HFFc6 (cell line): ENCODE results near the gene ACTN3. TPM values are rescaled to one million over a fixed set of nuclear protein-coding genes. Genes with fewer than 3 reads are reported as not detected.

Experiments used
- DNase-seq: peaks from one replicate; pipeline ENCODE4 v3.0.0-alpha.2; 2018
- H3K27ac Mint-ChIP-seq: 2 replicates; pipeline ENCODE4 v1.8.0; 2020; ENCODE audit warnings: mild to moderate bottlenecking, mixed read lengths
- H3K27me3 Mint-ChIP-seq: 2 replicates; pipeline ENCODE4 v1.8.0; 2021; ENCODE audit warnings: mild to moderate bottlenecking, moderate library complexity, mixed read lengths; ENCODE audit not compliant: insufficient read depth
- H3K36me3 Mint-ChIP-seq: 2 replicates; pipeline ENCODE4 v1.8.0; 2021; ENCODE audit warnings: low read depth, mixed read lengths
- H3K4me1 Mint-ChIP-seq: 2 replicates; pipeline ENCODE4 v1.8.0; 2020; ENCODE audit warnings: low read depth, mixed read lengths
- H3K4me3 Mint-ChIP-seq: 2 replicates; pipeline ENCODE4 v1.8.0; 2020; ENCODE audit warnings: mild to moderate bottlenecking, moderate library complexity, mixed read lengths
- H3K9me3 Mint-ChIP-seq: 2 replicates; pipeline ENCODE4 v1.8.0; 2020; ENCODE audit warnings: mild to moderate bottlenecking, mixed read lengths
- total RNA-seq, 6 experiments: library from RNA; stranded (reverse); fragmentation: NEBNext Ultra II Directional; extraction: Animal tissue kit (Norgen Biotek cat#: 25700); gene quantifications; 2 replicates in 1 of 6; 3 replicates in 5 of 6; pipeline ENCODE4 v1.2.3, GENCODE V29; 2021
- TF ChIP-seq, protein P1 (sequence below): fragments of 200-600 bp; sonication (generic); IDR thresholded peaks from 2 replicates; pipeline ENCODE4 v1.5.0; 2021; ENCODE audit warnings: antibody characterized with exemption, mild to moderate bottlenecking

The ACTN3 gene
- total RNA-seq, 6 experiments from 2014 or later = 0.07 to 0.24 (median 0.10) TPM; not detected in 2

- no peak for DNase-seq
- peaks cover 2% of the 10 kb centered on the region for H3K27me3 Mint-ChIP-seq
- TF ChIP-seq, protein P1, sequence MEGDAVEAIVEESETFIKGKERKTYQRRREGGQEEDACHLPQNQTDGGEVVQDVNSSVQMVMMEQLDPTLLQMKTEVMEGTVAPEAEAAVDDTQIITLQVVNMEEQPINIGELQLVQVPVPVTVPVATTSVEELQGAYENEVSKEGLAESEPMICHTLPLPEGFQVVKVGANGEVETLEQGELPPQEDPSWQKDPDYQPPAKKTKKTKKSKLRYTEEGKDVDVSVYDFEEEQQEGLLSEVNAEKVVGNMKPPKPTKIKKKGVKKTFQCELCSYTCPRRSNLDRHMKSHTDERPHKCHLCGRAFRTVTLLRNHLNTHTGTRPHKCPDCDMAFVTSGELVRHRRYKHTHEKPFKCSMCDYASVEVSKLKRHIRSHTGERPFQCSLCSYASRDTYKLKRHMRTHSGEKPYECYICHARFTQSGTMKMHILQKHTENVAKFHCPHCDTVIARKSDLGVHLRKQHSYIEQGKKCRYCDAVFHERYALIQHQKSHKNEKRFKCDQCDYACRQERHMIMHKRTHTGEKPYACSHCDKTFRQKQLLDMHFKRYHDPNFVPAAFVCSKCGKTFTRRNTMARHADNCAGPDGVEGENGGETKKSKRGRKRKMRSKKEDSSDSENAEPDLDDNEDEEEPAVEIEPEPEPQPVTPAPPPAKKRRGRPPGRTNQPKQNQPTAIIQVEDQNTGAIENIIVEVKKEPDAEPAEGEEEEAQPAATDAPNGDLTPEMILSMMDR = no peak
- no peaks in the 10 kb centered on the region for H3K36me3 Mint-ChIP-seq
- H3K4me3 Mint-ChIP-seq = no peak overlapping the region
- no peaks in the 10 kb centered on the region for H3K9me3 Mint-ChIP-seq
- no peak overlapping the region for H3K27ac Mint-ChIP-seq
- no peaks in the 10 kb centered on the region for H3K4me1 Mint-ChIP-seq
Observed at GRCh38 chr11:66529655-66530054, 17.0 kb upstream of the ACTN3 start.

DNA sequence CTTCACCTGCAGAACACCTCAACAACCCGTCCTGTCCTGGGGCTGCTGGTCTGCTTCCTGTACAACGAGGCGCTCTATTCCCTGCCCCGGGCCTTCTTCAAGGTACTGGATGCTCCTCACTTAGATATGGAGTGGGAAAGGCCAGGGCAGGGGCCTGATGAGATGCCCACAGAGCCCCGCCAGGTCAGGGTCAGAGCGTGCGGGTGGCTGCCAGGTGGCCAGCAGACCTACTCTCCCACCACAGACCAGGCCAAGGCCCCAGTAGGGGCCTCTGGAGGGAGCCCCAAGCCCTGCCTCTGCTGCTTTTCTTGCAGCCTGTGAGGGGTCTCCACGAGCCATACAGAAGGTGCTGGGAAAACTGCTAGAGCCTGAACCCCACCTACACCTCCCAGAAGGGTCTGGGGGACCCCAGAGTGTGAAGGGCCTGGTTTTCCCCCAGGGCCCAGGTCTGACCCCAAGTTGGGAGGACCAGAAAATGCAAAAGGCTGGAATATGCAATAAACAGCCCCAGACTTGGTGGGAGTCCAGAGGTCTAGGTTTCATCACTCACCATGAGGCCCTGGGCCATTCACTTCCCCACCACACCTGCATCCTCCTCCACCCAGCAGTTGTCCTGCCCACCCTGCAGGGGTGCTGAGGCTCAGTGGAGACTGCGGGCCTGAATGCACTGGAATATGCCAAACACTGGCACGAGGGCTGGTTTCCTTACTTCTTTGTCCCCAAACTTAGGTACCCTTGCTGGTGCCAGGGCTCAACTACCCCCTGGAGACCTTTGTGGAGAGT, 15.6 kb upstream of the ACTN3 start:
- TF ChIP-seq, protein P1 = no peak
- no peak for DNase-seq
- no peaks in the 10 kb centered on the region for H3K9me3 Mint-ChIP-seq
- no peaks in the 10 kb centered on the region for H3K36me3 Mint-ChIP-seq
- H3K27ac Mint-ChIP-seq = no peak overlapping the region
- no peaks in the 10 kb centered on the region for H3K4me1 Mint-ChIP-seq
- H3K27me3 Mint-ChIP-seq = peaks cover 2% of the 10 kb centered on the region
- H3K4me3 Mint-ChIP-seq = no peak overlapping the region

GRCh38 chr11:66531841-66532240, 14.9 kb upstream of the ACTN3 start:
- DNase-seq = no peak
- Mint-ChIP-seq H3K27me3 (peaks cover under 1% of the 10 kb centered on the region), H3K9me3 (no peaks in the 10 kb centered on the region), H3K4me3 (no peak overlapping the region), H3K36me3 (no peaks in the 10 kb centered on the region), H3K27ac (no peak overlapping the region), H3K4me1 (no peaks in the 10 kb centered on the region)
- TF ChIP-seq, protein P1 = no peak

DNA sequence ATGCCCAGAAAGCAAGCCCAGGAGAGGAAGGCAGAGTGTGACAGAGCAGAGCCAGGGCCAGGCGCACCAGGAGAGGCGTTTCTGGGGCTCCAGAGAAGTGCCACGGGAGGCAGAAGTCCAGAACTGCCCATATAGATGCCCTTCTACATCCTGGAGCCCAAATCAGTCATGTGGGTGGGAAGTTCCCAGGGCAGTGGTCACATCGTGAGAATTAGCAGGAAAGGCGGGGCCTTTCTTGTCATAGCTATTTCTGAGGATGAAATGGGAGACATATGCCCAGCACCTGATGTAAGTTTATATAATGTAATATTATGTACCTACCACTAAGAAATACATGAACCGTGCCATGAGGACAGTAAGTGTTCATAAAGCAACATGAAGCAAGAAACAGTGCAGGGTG, 13.9 kb upstream of the ACTN3 start:
- Mint-ChIP-seq H3K36me3 (0 out of 2 replicates have a peak, but pooled peaks cover 5% of the 10 kb centered on the region), H3K4me1 (no peaks in the 10 kb centered on the region), H3K27me3 (no peaks in the 10 kb centered on the region; the same call in none of the 2 replicates), H3K27ac (no peak overlapping the region), H3K4me3 (no peak overlapping the region), H3K9me3 (no peaks in the 10 kb centered on the region)
- DNase-seq = no peak
- TF ChIP-seq, protein P1 = no peak

GRCh38 chr11:66539170-66539869, 7.4 kb upstream of the ACTN3 start:
- Mint-ChIP-seq H3K9me3 (no peaks in the 10 kb centered on the region), H3K4me3 (no peak overlapping the region), H3K36me3 (peaks cover 11% of the 10 kb centered on the region), H3K27me3 (peaks cover 3% of the 10 kb centered on the region), H3K4me1 (peaks cover 27% of the 10 kb centered on the region), H3K27ac (no peak overlapping the region)
- DNase-seq = no peak
- TF ChIP-seq, protein P1 = no peak
